GM18511 (cell line): Measurements from ENCODE around the gene BLID.

Experiments
- ATAC-seq: cut with Tn5 transposase; IDR thresholded peaks from one replicate; pipeline ENCODE4 v1.9.1; 2021; ENCODE audit warnings: mild to moderate bottlenecking, moderate library complexity; ENCODE audit not compliant: unreplicated experiment

Gene BLID

GRCh38 chr11:122115524-122116379 lies at the start of gene BLID:
TSS of gene BLID (minus strand) at chr11:122116215. CDS start at chr11:122115922, 293 bp downstream.
- no peak for ATAC-seq

DNA sequence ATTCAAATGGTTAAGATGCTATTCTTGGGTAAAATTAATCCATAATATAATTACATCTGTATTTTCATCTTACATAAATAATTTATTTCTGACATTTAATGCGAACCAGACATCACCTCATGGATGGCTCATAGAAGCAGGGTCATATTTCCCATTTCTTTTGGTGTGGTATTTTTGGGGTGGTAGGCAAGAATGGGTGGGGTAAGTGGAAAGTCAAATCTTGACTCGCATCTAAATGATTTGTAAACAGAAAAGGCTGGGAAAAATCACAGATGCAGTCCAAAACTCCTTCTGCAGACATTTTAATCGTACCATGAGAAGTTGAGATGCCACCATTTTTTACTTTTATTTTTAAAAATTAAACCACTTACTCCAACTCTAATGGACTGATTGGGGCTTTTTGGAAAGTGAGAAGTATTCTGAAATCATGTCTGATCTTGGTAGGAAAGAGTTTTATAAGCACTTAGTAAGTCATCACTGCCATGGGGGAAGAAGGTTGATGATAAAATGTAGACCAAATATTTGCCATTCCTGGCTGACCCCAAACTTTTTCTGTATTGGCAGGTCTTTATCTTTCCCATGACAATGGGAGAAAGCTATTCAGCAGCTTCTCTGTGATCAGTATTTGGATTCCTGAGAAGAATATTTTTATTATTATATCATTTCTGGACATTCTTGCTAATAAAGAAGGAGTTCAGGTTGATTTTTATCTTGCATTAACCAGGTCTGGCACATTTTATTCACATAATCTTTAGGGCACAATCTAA lies 47.2 kb upstream of the BLID start:
- ATAC-seq = no peak

- ATAC-seq = no peak
Measured at GRCh38 chr11:122162095-122162494, 46.1 kb upstream of the BLID start.

- no peak for ATAC-seq
Measured at GRCh38 chr11:122160841-122161590, 45.0 kb upstream of the BLID start.

GRCh38 chr11:122159861-122160260 lies 43.8 kb upstream of the BLID start:
- no peak for ATAC-seq

DNA sequence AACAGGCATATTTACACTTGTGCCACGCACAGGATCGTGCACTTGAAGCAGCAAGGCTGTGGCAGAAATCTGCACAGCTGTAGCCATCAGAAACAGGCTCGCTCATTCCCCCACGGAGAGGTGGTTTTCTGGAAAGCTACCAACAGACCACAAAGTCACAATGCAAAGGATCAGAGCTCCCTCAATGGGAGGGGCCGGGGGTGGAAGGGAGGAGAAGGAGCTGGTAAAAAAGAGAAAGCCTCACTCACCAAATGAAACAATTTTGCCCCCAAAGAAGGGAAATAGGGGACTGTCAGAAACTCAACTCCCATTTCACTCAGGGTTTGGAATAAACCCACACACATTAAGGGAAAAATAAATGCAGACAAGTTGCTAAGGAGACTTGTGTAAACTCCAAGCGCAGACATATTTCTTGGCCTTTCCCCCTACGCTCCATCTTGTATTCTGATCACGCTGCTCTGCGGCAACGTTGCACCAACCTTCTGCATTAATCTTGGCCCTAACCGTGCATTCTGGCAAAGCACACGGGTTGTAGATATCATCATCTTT lies 43.2 kb upstream of the BLID start:
- ATAC-seq = no peak

DNA sequence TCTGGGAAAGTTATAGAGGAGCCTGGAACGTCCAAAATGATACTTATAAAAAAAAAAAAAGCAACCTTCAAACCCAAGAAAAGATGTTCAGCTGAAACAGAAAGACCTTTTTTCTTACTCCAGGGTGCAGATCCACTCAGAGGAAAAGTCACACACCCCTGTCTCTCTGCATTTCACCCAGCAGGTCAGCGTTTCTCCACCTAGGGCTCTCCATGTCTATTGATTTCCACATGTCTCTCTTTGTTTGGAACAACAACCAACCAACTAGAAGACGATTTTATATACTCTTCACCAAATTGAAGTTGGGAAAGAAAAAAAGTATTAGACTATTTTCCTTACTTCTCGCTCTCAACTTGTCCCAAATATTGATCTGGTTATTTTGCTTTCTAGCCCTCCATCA lies 42.2 kb upstream of the BLID start:
- no peak for ATAC-seq

- no peak for ATAC-seq
Measured at GRCh38 chr11:122157653-122158161, 41.7 kb upstream of the BLID start.

GRCh38 chr11:122156940-122157382 lies 40.9 kb upstream of the BLID start:
- ATAC-seq = no peak

- ATAC-seq = no peak
Measured at GRCh38 chr11:122155765-122156527, 39.9 kb upstream of the BLID start.

DNA sequence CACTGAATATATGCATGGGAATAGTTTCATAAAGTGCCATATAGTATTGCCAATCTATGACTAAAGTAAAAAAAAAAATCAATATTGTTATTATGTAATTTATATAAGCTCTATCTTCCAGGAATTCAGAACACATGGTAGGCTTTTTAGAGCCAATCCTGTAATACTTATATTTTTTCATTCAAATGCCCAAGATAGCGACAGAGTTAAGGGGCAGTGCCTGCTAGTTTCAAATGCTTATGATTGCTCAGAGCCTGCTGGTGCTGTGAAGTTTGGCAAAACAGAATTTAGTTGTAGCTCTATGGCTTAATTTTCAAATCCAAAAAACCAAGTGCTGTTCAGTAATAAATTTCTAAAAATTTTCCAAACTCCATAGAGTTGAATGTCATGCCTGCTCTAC lies 39.0 kb upstream of the BLID start:
- no peak for ATAC-seq

DNA sequence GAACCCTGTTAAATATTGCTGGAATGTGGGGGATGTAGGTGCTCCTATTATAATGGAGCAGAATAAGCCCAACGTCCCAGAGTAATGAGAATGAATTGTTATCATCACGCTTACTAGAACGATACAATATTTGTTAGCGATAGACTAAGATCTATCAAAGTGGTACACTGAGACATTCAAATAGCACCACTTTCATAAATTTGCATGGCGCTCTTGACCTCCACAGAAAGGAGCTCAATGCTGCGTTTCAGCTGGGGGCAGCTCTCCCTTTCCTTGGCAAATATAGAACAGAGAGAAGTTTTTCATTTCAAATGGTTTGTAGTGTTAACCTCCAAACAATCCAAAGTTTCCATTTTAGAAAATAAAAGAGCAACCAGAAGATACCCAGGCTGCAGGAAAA lies 38.2 kb upstream of the BLID start:
- ATAC-seq = no peak

GRCh38 chr11:122153746-122154145 lies 37.7 kb upstream of the BLID start:
- no peak for ATAC-seq

DNA sequence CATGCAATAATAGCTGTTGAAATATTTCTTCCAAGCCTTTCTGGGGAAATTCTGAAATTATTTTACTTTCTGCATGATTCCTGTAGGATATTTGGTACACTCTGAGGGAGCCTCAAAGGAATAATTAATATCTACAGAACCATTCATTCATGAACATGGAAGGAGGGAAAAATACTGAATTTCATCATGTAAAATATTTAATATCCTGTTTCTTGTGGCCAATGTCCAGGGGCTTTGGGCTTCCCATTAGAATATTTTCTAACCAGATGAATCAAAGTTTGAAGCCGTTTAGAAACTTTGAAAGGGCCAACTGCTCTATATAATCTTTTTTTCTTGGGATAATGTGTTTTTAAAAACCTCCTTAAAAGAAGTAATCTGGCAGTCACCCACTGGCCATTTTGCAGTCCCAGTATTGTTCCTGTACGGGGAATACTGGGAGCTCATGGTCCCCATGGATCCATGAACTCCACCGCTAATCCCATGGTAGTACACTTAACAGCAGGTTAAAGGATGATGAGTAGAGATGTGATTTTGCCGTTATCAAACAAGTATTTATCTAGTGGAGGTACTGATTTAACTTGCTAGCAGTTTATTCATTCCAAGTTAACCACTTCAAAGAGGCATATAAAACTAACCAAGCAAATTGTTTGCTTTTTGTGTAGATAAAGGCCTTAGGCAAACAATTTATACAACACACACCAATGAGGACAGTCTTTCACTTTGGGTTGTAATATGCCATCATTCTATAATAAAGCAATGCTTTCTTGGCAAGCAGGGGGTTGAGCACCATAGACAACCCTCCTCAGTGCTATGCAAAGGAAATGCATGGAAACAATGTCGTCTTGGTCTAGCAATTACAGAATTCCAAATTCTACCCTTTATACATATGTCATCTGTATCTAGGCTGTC lies 34.5 kb upstream of the BLID start:
- no peak for ATAC-seq

GRCh38 chr11:122149202-122149601 lies 33.2 kb upstream of the BLID start:
- no peak for ATAC-seq

- no peak for ATAC-seq
Measured at GRCh38 chr11:122146475-122146874, 30.5 kb upstream of the BLID start.

DNA sequence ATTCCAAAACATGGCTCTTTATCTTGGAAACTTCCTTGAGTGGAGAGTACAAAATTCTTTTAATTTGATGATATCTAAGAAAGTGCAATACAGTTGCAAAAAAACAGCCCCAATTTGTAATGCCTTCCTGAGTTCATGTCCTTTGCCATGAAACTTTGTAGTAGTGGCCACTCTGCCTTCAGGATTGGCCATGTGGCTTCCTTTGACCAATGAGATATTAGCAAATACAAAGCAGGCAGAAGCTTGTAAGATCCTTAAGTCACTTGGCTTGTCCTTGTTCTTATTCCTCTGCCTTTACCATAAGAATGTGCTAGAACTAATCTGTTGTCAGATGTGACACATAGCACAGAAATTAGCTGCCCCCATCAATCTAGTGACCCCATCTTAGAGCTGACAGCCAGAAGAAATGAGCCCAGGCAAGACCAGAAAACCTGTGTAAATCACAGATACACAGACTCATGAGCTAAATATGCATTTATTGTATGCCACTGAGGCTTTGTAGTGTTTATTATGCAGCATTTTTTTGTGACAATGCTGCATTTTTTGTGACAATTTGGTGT lies 29.8 kb upstream of the BLID start:
- no peak for ATAC-seq

- no peak for ATAC-seq
Measured at GRCh38 chr11:122144752-122145151, 28.7 kb upstream of the BLID start.

- no peak for ATAC-seq
Measured at GRCh38 chr11:122141725-122142124, 25.7 kb upstream of the BLID start.
